ENCODE measurements around the gene DUOX1. TPM values are rescaled to one million over a fixed set of nuclear protein-coding genes. Genes with fewer than 3 reads are reported as not detected.
"Not testable (repeated sequence)": the region's sequence is repeated elsewhere in the genome, so short reads cannot be mapped to it uniquely, and the experiment has no call there.

DUOX1 gene
- not detected for total RNA-seq

DNA sequence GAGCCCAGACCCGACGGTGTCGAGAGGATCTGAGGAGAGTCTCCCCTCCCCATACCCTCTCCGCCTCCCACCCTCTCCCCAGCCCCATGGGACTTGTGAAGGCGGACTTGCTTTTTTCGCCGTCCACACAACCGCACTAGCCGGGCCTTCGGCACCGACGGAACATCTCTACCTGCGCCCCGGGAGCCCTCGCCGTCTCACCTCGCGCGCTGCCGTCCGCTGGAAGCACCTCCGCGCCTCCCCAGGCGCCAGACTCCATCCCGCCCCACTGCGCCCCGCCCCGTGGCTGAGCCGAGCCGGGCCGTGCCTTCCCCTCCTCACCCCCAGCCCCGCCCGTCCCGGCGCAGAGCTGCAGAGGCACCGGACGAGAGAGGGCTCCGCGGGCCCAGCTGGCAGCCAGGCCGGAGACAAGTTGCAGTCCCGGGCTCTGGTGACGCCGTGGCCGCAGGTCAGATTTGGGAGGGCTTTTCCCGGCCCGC is at the start of gene DUOX1, which contains the start of gene DUOXA1:
DUOX1 (plus strand) TSS at position 344 of the 479 bp plus-strand sequence. CDS start 1,973 bp downstream, outside the sequence.
DUOXA1 (minus strand) TSS at position 229 of the 479 bp plus-strand sequence. CDS start 6,865 bp downstream, outside the sequence.
- ATAC-seq (peak; percentile 80), DNase-seq (peak; percentile 47)
- H3K9me3 Mint-ChIP-seq = no peaks in the 10 kb centered on the region
- no peak within 1 kb of the TSS for H3K27ac Mint-ChIP-seq
- TF ChIP-seq, protein P1, sequence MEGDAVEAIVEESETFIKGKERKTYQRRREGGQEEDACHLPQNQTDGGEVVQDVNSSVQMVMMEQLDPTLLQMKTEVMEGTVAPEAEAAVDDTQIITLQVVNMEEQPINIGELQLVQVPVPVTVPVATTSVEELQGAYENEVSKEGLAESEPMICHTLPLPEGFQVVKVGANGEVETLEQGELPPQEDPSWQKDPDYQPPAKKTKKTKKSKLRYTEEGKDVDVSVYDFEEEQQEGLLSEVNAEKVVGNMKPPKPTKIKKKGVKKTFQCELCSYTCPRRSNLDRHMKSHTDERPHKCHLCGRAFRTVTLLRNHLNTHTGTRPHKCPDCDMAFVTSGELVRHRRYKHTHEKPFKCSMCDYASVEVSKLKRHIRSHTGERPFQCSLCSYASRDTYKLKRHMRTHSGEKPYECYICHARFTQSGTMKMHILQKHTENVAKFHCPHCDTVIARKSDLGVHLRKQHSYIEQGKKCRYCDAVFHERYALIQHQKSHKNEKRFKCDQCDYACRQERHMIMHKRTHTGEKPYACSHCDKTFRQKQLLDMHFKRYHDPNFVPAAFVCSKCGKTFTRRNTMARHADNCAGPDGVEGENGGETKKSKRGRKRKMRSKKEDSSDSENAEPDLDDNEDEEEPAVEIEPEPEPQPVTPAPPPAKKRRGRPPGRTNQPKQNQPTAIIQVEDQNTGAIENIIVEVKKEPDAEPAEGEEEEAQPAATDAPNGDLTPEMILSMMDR (IDR thresholded peaks at IDR 0.05) = no peak
- no peaks in the 10 kb centered on the region for H3K36me3 Mint-ChIP-seq (ENCODE audit: low read depth)
- peaks cover 2% of the 10 kb centered on the region for H3K4me1 Mint-ChIP-seq (ENCODE audit: low read depth)
- POLR2A ChIA-PET = no interaction called here
- intact Hi-C loops (cut with micrococcal nuclease) = no loop called here
- peaks cover 61% of the 10 kb centered on the region for H3K27me3 Mint-ChIP-seq
- H3K4me3 Mint-ChIP-seq = no peak within 1 kb of the TSS
- CTCF ChIA-PET = interaction anchor here (0.6 to 6.9 kb wide), 5 partner anchors 10 to 270 kb away, joined by 3 to 48 read pairs (median 3); no protein-coding TSS in a partner anchor

DNA sequence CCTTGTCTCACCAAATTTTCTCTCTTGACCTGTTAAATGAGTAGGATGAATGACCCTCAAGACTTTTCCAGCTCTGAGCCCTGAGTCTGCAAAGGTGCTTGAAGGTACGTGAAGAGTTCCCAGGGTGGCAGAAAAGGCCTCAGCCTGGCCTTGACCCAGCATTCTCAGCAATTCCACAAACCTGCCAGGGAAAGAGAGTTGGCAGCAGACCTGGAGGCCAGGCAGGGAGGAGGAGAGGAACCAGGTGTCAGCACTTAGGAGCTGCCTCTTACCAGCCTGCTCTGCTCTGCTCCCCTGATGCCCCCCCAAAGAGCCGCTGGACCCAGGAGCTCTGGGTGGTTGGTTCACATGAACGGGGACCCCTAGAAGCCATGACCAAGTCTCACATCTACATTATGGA is 49.2 kb upstream of the DUOX1 start:
- ChIA-PET POLR2A (interaction anchor here (0.6 kb wide), 1 partner anchor 36 kb away, joined by 3 read pairs; no protein-coding TSS in a partner anchor), CTCF (interaction anchor here (0.9 kb wide), 1 partner anchor 37 kb away, joined by 3 read pairs; no protein-coding TSS in a partner anchor)
- H3K36me3 Mint-ChIP-seq (ENCODE audit: low read depth); ATAC-seq; H3K27me3 Mint-ChIP-seq; intact Hi-C loops (cut with micrococcal nuclease); H3K9me3 Mint-ChIP-seq; H3K4me3 Mint-ChIP-seq; H3K27ac Mint-ChIP-seq; H3K4me1 Mint-ChIP-seq (ENCODE audit: low read depth); DNase-seq: not testable (repeated sequence)

DNA sequence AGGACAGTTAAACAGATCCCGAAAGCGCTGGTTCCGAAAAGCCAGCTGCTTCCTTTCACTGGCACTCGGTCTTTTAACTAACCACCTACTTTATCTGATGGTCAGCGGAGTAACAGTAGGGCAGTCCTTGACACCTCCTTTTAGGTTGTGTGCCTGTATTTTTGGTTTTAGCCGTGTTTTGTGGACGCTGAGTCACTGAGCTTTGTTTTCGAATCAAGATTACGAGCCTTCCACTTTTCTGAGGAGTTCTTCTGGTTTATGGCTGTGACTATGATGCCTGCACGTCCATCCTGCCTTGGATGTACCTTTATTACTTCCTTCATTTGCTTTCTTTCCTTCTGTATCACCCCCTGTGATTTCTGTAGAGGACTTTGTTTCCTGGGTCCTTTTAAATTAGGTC is 47.4 kb upstream of the DUOX1 start:
- intact Hi-C loops (cut with micrococcal nuclease) = not testable (repeated sequence)

DNA sequence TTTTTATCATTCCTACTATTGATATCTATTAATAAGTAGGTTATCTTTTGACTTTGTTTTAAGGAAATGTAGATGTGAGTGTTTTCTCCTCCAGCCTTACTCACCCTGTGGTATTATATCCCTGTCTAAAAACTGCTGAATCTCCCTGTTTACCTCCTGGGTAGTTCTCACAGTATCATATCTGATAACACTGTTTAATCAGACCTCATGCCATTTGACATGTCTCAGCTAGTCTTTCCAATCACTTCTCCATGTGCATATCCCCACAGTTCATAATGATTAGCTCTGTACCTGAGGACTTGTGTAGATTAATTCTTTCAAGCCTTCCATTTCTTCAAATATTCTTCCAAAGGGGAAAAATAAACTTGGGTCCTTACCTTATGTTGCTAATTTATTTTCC is 46.6 kb upstream of the DUOX1 start:
- ATAC-seq (no peak), DNase-seq (no peak)
- Mint-ChIP-seq H3K4me3 (no peak overlapping the region), H3K27ac (no peak overlapping the region), H3K27me3 (peaks cover 13% of the 10 kb centered on the region), H3K4me1 (ENCODE audit: low read depth) (no peaks in the 10 kb centered on the region), H3K36me3 (ENCODE audit: low read depth) (no peaks in the 10 kb centered on the region), H3K9me3 (no peaks in the 10 kb centered on the region)
- intact Hi-C loops (cut with micrococcal nuclease) = no loop called here
- ChIA-PET CTCF (interaction anchor here (1.6 kb wide), 1 partner anchor 35 kb away, joined by 4 read pairs; no protein-coding TSS in a partner anchor), POLR2A (no interaction called here)
- TF ChIP-seq, protein P1 (IDR thresholded peaks at IDR 0.05) = no peak

More for the DNA sequence above, 47.4 kb upstream of the DUOX1 start:
- POLR2A ChIA-PET; H3K27ac Mint-ChIP-seq; ATAC-seq; DNase-seq; H3K4me1 Mint-ChIP-seq (ENCODE audit: low read depth); H3K4me3 Mint-ChIP-seq; H3K36me3 Mint-ChIP-seq (ENCODE audit: low read depth); H3K9me3 Mint-ChIP-seq: not testable (repeated sequence)
- CTCF ChIA-PET = interaction anchor here (1.6 kb wide), 1 partner anchor 36 kb away, joined by 4 read pairs; no protein-coding TSS in a partner anchor
- H3K27me3 Mint-ChIP-seq = peaks cover 11% of the 10 kb centered on the region

DNA sequence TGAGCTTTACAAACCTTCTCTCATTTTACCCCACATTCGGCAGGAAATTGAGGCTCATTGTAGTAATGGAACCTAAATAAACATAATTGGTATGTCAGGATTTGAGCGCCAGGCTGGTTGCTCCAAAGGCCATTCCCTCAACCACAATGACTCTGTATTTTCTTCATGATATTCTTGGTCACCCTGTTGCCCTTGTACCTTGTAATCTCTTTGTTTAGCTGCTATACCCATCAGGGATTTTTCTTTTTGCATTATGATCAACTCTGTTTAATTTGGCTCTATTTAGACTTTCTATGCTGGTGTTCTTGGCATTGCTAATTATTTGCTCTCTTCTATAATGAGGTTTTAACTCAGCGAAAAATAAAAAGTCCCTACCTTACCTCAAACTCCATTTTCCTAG is 45.6 kb upstream of the DUOX1 start:
- no peak for DNase-seq
- intact Hi-C loops (cut with micrococcal nuclease) = no loop called here
- Mint-ChIP-seq H3K36me3 (ENCODE audit: low read depth) (no peaks in the 10 kb centered on the region), H3K4me1 (ENCODE audit: low read depth) (no peaks in the 10 kb centered on the region), H3K27me3 (peaks cover 13% of the 10 kb centered on the region), H3K27ac (no peak overlapping the region), H3K9me3 (no peaks in the 10 kb centered on the region), H3K4me3 (no peak overlapping the region)
- POLR2A ChIA-PET = no interaction called here
- ATAC-seq = no peak
- CTCF ChIA-PET = no interaction called here
- TF ChIP-seq, protein P1 (IDR thresholded peaks at IDR 0.05) = no peak

DNA sequence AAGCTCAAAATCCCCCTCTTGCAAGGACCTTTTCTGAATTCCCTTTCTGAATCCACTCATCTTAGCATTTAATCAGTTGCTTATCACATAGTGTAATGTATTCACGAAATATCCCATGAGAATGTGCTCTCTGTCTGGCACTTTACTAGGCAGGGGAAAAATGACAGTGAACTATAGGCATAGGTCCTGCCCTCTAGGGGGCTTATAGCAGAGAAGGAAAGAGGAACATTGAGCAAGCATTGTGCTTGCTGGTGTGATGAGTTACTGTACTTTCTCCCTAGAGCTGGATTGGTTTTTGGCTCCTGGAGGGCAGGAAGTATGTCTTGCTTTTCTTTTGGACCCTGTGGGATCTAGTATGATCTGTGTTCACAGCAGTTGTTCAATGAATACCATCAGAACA is 42.3 kb upstream of the DUOX1 start:
- Mint-ChIP-seq H3K4me3 (no peak overlapping the region), H3K27ac (no peak overlapping the region), H3K27me3 (peaks cover 28% of the 10 kb centered on the region), H3K4me1 (ENCODE audit: low read depth) (no peaks in the 10 kb centered on the region), H3K36me3 (ENCODE audit: low read depth) (no peaks in the 10 kb centered on the region), H3K9me3 (no peaks in the 10 kb centered on the region)
- CTCF ChIA-PET = interaction anchor here (2.2 kb wide), 1 partner anchor 31 kb away, joined by 10 read pairs; no protein-coding TSS in a partner anchor
- POLR2A ChIA-PET = no interaction called here
- DNase-seq (no peak), ATAC-seq (no peak)
- TF ChIP-seq, protein P1 (IDR thresholded peaks at IDR 0.05) = no peak
- intact Hi-C loops (cut with micrococcal nuclease) = no loop called here
